Mesendoderm (in vitro differentiated cells): Measurements from ENCODE around the gene DLX1.

Experiments used
- DNase-seq: peaks from one replicate; pipeline ENCODE4 v3.0.0; 2013
- H2AK5ac ChIP-seq: 2 replicates; pipeline ENCODE4 v1.6.1; 2013; ENCODE audit warnings: low read length, inconsistent platforms
- H2BK120ac ChIP-seq: 2 replicates; pipeline ENCODE4 v1.6.1; 2013; ENCODE audit warnings: low read depth, mild to moderate bottlenecking, low read length, moderate library complexity, mixed read lengths
- H2BK15ac ChIP-seq: replicated peaks from 2 replicates; pipeline ENCODE4 v1.6.1; 2013; ENCODE audit warnings: low read depth, mild to moderate bottlenecking, moderate library complexity
- H2BK5ac ChIP-seq: 2 replicates; pipeline ENCODE4 v1.6.1; 2013; ENCODE audit warnings: low read length, inconsistent platforms
- H3K18ac ChIP-seq: 2 replicates; pipeline ENCODE4 v1.6.1; 2013; ENCODE audit warnings: mild to moderate bottlenecking, low read length, mixed read lengths
- H3K23ac ChIP-seq: one replicate; pipeline ENCODE4 v1.6.1; 2013; ENCODE audit warnings: low read length
- H3K27ac ChIP-seq: 2 replicates; pipeline ENCODE4 v1.5.1; 2013; ENCODE audit warnings: low read depth, mild to moderate bottlenecking, inconsistent platforms, low read length, moderate library complexity
- H3K27me3 ChIP-seq: 2 replicates; pipeline ENCODE4 v1.6.1; 2013; ENCODE audit warnings: low read length, control low read depth, mild to moderate bottlenecking, inconsistent platforms; ENCODE audit not compliant: insufficient read depth, poor library complexity
- H3K36me3 ChIP-seq: 2 replicates; pipeline ENCODE4 v1.6.1; 2013; ENCODE audit warnings: low read length, inconsistent platforms; ENCODE audit not compliant: control insufficient read depth, insufficient read depth
- H3K4ac ChIP-seq: one replicate; pipeline ENCODE4 v1.6.1; 2013; ENCODE audit warnings: low read depth, mild to moderate bottlenecking, low read length, moderate library complexity
- H3K4me1 ChIP-seq: 2 replicates; pipeline ENCODE4 v1.6.1; 2013; ENCODE audit warnings: low read depth, low read length, inconsistent platforms; ENCODE audit not compliant: control insufficient read depth
- H3K4me2 ChIP-seq: 2 replicates; pipeline ENCODE4 v1.6.1; 2013; ENCODE audit warnings: low read length
- H3K4me3 ChIP-seq: 2 replicates; pipeline ENCODE4 v1.5.1; 2013; ENCODE audit warnings: mild to moderate bottlenecking, low read length
- H3K56ac ChIP-seq: one replicate; pipeline ENCODE4 v1.6.1; 2013; ENCODE audit warnings: low read length
- H3K79me1 ChIP-seq: 2 replicates; pipeline ENCODE4 v1.6.1; 2013; ENCODE audit warnings: low read length, inconsistent platforms
- H3K79me2 ChIP-seq: 2 replicates; pipeline ENCODE4 v1.6.1; 2013; ENCODE audit warnings: mild to moderate bottlenecking, low read length; ENCODE audit not compliant: control insufficient read depth, insufficient read depth
- H3K9ac ChIP-seq: 2 replicates; pipeline ENCODE4 v1.6.1; 2013; ENCODE audit warnings: low read length, inconsistent platforms
- H4K5ac ChIP-seq: one replicate; pipeline ENCODE4 v1.6.1; 2013; ENCODE audit warnings: low read length
- H4K8ac ChIP-seq: one replicate; pipeline ENCODE4 v1.6.1; 2013; ENCODE audit warnings: low read depth, mild to moderate bottlenecking, control low read depth, low read length, moderate library complexity
- WGBS: extraction: QIAGEN DNeasy Blood & Tissue Kit; methylation state at CpG from one replicate; pipeline ENCODE4 v1.1.7; 2013; ENCODE audit warnings: low lambda C conversion rate, missing lambda C conversion rate; ENCODE audit not compliant: insufficient coverage; ENCODE audit errors: extremely low coverage; 5-methylcytosine and 5-hydroxymethylcytosine counted together

DLX1 gene

GRCh38 chr2:172083628-172084394, 1.5 kb upstream of the DLX1 start:
- Histone ChIP-seq H4K5ac (no peak overlapping the region), H4K8ac (no peak overlapping the region), H2AK5ac (no peak overlapping the region), H3K23ac (no peak overlapping the region), H3K18ac (no peak overlapping the region), H3K56ac (no peak overlapping the region), H2BK120ac (no peak overlapping the region), H3K4ac (no peak overlapping the region), H3K4me3 (no peak overlapping the region), H3K36me3 (no peaks in the 10 kb centered on the region), H3K9ac (no peak overlapping the region), H3K4me2 (no peak overlapping the region), H3K79me1 (no peaks in the 10 kb centered on the region), H2BK5ac (no peak overlapping the region), H3K4me1 (no peaks in the 10 kb centered on the region), H2BK15ac (no peak overlapping the region), H3K79me2 (no peaks in the 10 kb centered on the region), H3K27me3 (peaks cover 72% of the 10 kb centered on the region), H3K27ac (no peak overlapping the region)
- no peak for DNase-seq
- no CpG with 5 or more reads among the region's 23 CpGs for WGBS

GRCh38 chr2:172084395-172084644, 987 bp upstream of the DLX1 start:
- H3K27ac ChIP-seq = no peak overlapping the region
- no peak for DNase-seq

GRCh38 chr2:172084645-172085459, 455 bp upstream of the DLX1 start:
- H3K18ac ChIP-seq = peak overlapping the region; percentile 45
- H3K23ac ChIP-seq = no peak overlapping the region
- peak; percentile 97 for DNase-seq
- H3K4ac ChIP-seq = no peak overlapping the region
- no peak overlapping the region for H2AK5ac ChIP-seq
- H3K4me2 ChIP-seq = peak overlapping the region; percentile 55
- no CpG with 5 or more reads among the region's 76 CpGs for WGBS
- H2BK5ac ChIP-seq = no peak overlapping the region
- no peaks in the 10 kb centered on the region for H3K4me1 ChIP-seq
- no peak overlapping the region for H4K8ac ChIP-seq
- H3K9ac ChIP-seq = peak overlapping the region; percentile 53
- no peaks in the 10 kb centered on the region for H3K79me2 ChIP-seq
- H3K27ac ChIP-seq = no peak overlapping the region
- H4K5ac ChIP-seq = no peak overlapping the region
- H3K36me3 ChIP-seq = no peaks in the 10 kb centered on the region
- H2BK120ac ChIP-seq = no peak overlapping the region
- no peak overlapping the region for H2BK15ac ChIP-seq
- no peaks in the 10 kb centered on the region for H3K79me1 ChIP-seq
- H3K27me3 ChIP-seq = peaks cover 76% of the 10 kb centered on the region
- H3K4me3 ChIP-seq = peak overlapping the region; percentile 27
- H3K56ac ChIP-seq = peak overlapping the region; percentile 61

More at GRCh38 chr2:172084395-172084644, 987 bp upstream of the DLX1 start:
- Histone ChIP-seq H3K18ac (no peak overlapping the region), H3K4me1 (no peaks in the 10 kb centered on the region), H2BK120ac (no peak overlapping the region), H3K9ac (no peak overlapping the region), H3K4me2 (peak overlapping the region; percentile 55), H3K23ac (no peak overlapping the region), H3K4me3 (no peak overlapping the region), H4K8ac (no peak overlapping the region), H3K79me1 (no peaks in the 10 kb centered on the region), H3K56ac (peak overlapping the region; percentile 61), H2AK5ac (no peak overlapping the region), H3K79me2 (no peaks in the 10 kb centered on the region), H3K27me3 (peaks cover 74% of the 10 kb centered on the region), H3K4ac (no peak overlapping the region), H3K36me3 (no peaks in the 10 kb centered on the region), H2BK5ac (no peak overlapping the region), H2BK15ac (no peak overlapping the region), H4K5ac (no peak overlapping the region)
- WGBS = no CpG with 5 or more reads among the region's 17 CpGs

GRCh38 chr2:172086241-172087206, 1.2 kb downstream of the DLX1 start:
- Histone ChIP-seq H3K27me3 (peaks cover 72% of the 10 kb centered on the region), H3K27ac (no peak overlapping the region)
- no CpG with 5 or more reads among the region's 54 CpGs for WGBS

GRCh38 chr2:172087207-172087779, 2.0 kb downstream of the DLX1 start:
- H3K4me3 ChIP-seq = no peak overlapping the region
- H3K4ac ChIP-seq = no peak overlapping the region
- no peak overlapping the region for H3K9ac ChIP-seq
- H3K23ac ChIP-seq = peak overlapping the region; percentile 31
- H4K8ac ChIP-seq = no peak overlapping the region
- peak overlapping the region; percentile 6 for H3K4me2 ChIP-seq
- H3K56ac ChIP-seq = peak overlapping the region; percentile 11
- no peaks in the 10 kb centered on the region for H3K4me1 ChIP-seq
- H3K27ac ChIP-seq = no peak overlapping the region
- H4K5ac ChIP-seq = no peak overlapping the region
- H2BK5ac ChIP-seq = no peak overlapping the region
- H3K27me3 ChIP-seq = peaks cover 72% of the 10 kb centered on the region
- no peaks in the 10 kb centered on the region for H3K79me2 ChIP-seq
- H2BK120ac ChIP-seq = no peak overlapping the region
- no peaks in the 10 kb centered on the region for H3K36me3 ChIP-seq
- no peak overlapping the region for H2BK15ac ChIP-seq
- no CpG with 5 or more reads among the region's 31 CpGs for WGBS
- DNase-seq = no peak
- H2AK5ac ChIP-seq = no peak overlapping the region
- H3K79me1 ChIP-seq = no peaks in the 10 kb centered on the region
- H3K18ac ChIP-seq = no peak overlapping the region

More at GRCh38 chr2:172086241-172087206, 1.2 kb downstream of the DLX1 start:
- Histone ChIP-seq H3K4me2 (peak overlapping the region; percentile 6), H3K23ac (no peak overlapping the region), H3K9ac (peak overlapping the region; percentile 2), H3K4ac (no peak overlapping the region), H2AK5ac (no peak overlapping the region), H3K79me2 (no peaks in the 10 kb centered on the region), H3K18ac (no peak overlapping the region), H3K79me1 (no peaks in the 10 kb centered on the region), H4K8ac (no peak overlapping the region), H2BK5ac (no peak overlapping the region), H3K4me3 (no peak overlapping the region), H2BK120ac (no peak overlapping the region), H2BK15ac (no peak overlapping the region), H3K56ac (no peak overlapping the region), H4K5ac (no peak overlapping the region), H3K36me3 (no peaks in the 10 kb centered on the region), H3K4me1 (no peaks in the 10 kb centered on the region)
- peak; percentile 87 for DNase-seq
